Sigmoid colon (tissue), 3 donors: Measurements from ENCODE around the gene USP13.

Experiments
- POLR2A ChIP-seq, 2 donors: fragments of 450-650 bp; IDR thresholded peaks; one replicate each; pipeline ENCODE4 v1.6.1; 2016; ENCODE audit warnings: antibody characterized with exemption in 2 of 2, mild to moderate bottlenecking in 2 of 2, moderate library complexity in 2 of 2
- TF ChIP-seq, protein P1 (sequence below), 4 experiments: fragments of 450-650 bp in 3 of 4; fragments of 200-600 bp in 1 of 4; IDR thresholded peaks; one replicate each; pipeline ENCODE4 v1.5.1; 2016 to 2019; ENCODE audit warnings: antibody characterized with exemption in 4 of 4, mild to moderate bottlenecking in 3 of 4, moderate library complexity in 2 of 4

DNA sequence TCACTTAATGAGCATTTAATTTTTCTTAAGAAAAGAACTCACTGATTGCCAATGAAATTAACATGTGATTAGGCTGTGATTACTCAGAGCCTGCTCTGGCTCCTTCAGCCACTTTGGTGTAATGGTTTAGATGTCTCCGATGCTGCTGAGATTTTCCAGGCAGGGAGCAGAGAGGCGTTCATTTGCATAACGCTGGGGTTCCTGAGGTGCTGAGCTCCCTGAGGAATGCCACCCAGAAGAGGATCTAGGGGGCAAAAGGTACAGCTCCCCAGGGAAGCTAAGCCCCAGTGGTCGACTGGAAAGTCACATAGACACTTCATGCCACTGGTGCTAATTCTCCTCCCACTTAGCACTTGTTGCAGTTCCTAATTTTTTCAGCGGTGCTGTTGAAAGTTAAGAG is 119.5 kb downstream of the USP13 start:
- TF ChIP-seq, protein P1, sequence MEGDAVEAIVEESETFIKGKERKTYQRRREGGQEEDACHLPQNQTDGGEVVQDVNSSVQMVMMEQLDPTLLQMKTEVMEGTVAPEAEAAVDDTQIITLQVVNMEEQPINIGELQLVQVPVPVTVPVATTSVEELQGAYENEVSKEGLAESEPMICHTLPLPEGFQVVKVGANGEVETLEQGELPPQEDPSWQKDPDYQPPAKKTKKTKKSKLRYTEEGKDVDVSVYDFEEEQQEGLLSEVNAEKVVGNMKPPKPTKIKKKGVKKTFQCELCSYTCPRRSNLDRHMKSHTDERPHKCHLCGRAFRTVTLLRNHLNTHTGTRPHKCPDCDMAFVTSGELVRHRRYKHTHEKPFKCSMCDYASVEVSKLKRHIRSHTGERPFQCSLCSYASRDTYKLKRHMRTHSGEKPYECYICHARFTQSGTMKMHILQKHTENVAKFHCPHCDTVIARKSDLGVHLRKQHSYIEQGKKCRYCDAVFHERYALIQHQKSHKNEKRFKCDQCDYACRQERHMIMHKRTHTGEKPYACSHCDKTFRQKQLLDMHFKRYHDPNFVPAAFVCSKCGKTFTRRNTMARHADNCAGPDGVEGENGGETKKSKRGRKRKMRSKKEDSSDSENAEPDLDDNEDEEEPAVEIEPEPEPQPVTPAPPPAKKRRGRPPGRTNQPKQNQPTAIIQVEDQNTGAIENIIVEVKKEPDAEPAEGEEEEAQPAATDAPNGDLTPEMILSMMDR (IDR thresholded peaks at IDR 0.05) = no peak
- no peak for TF ChIP-seq POLR2A (IDR thresholded peaks at IDR 0.05)
